Activated T-cell treated with anti-CD3 and anti-CD28 coated beads, Interleukin-2, amount 50 U/mL, for 24 hours (primary cell): ENCODE data around the gene NSG2.
"Not testable (repeated sequence)": the region's sequence is repeated elsewhere in the genome, so short reads cannot be mapped to it uniquely, and the experiment has no call there.

Source experiments
- DNase-seq: peaks from one replicate; pipeline ENCODE4 v3.0.0-alpha.2; 2020
- H3K27ac Mint-ChIP-seq: 2 replicates; pipeline ENCODE4 v1.8.0; 2020; ENCODE audit warnings: mild to moderate bottlenecking, mixed read lengths
- H3K27me3 Mint-ChIP-seq: 2 replicates; pipeline ENCODE4 v1.8.0; 2020; ENCODE audit warnings: mixed read lengths
- H3K36me3 Mint-ChIP-seq: 2 replicates; pipeline ENCODE4 v1.8.0; 2020; ENCODE audit warnings: low read depth, mixed read lengths
- H3K4me1 Mint-ChIP-seq: 2 replicates; pipeline ENCODE4 v1.8.0; 2020; ENCODE audit warnings: low read depth, mixed read lengths
- H3K4me3 Mint-ChIP-seq: 2 replicates; pipeline ENCODE4 v1.8.0; 2020; ENCODE audit warnings: mild to moderate bottlenecking, moderate library complexity, mixed read lengths
- H3K9me3 Mint-ChIP-seq: 2 replicates; pipeline ENCODE4 v1.8.0; 2020; ENCODE audit warnings: mixed read lengths

The NSG2 gene

DNA sequence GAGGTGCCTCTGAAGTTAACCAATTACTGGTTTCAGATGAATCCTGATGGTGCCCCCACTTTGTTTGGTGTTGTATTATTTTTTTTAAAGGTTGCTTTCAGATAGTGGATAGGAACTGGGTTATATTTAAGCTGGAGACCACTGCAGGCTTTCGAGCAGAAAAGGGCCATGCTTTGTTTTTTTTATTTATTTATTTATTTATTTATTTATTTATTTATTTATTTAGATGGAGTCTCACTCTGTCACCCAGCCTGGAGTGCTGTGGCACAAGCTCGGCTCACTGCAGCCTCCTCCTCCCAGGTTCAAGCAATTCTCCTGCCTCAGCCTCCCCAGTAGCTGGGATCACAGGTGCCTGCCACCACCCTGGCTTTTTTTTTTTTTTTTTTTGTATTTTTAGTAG, 57.1 kb downstream of the NSG2 start:
- H3K9me3 Mint-ChIP-seq, H3K27me3 Mint-ChIP-seq, H3K27ac Mint-ChIP-seq, H3K4me3 Mint-ChIP-seq, DNase-seq, H3K4me1 Mint-ChIP-seq, H3K36me3 Mint-ChIP-seq: not testable (repeated sequence)

DNA sequence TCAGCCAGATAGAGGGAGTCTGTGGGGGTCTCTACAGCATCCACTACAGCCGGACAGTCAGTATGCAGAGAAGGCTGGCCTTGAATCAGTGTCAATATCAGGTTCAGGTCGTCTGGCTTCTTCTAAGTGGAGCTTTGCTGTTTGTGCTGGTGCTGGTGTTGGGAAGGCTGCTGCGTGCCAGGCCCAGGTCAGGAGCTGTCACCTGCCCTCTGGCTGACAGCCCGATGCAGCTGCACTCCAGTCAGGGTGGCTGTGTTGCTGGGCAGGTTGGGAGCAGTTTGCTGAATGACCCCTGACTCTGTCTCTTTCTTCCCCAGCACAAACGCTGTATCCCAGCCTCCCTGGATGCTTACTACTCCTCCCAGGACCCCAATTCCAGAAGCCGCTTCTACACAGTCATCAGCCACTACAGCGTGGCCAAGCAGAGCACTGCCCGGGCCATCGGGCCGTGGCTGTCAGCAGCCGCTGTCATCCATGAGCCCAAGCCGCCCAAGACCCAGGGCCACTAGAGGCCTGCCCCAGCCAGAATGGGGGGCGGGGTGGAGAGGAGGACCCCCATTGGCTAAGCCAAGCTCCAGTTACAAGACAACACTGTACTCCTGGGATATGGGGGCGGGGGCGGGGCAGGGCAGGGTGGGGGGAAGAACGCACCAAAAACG, 61.6 kb downstream of the NSG2 start:
- H3K36me3 Mint-ChIP-seq, result no peaks in the 10 kb centered on the region
- H3K4me1 Mint-ChIP-seq, result no peaks in the 10 kb centered on the region
- no peak for DNase-seq
- H3K4me3 Mint-ChIP-seq, result no peak overlapping the region
- no peaks in the 10 kb centered on the region for H3K9me3 Mint-ChIP-seq
- H3K27ac Mint-ChIP-seq, result no peak overlapping the region
- peaks cover 3% of the 10 kb centered on the region for H3K27me3 Mint-ChIP-seq

DNA sequence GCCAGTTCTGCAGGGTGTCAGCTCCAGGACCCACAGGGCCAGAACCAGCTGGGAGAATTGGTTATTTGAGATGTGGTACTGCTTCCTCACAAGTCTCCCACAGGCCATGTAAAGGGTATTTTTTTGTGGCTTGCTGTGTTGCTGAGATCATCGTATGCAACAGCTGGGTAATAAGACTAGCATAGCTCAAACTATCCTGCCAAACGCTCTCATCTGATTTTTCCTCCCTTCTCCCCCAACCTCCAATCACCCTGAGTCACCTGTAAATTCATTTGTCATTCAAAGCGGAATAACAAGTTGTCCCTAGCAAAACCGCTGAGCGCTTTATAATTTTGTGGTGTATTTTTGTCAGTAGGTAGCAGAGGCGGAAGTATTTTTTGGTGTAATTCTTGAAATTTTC, 63.2 kb downstream of the NSG2 start:
- H3K36me3 Mint-ChIP-seq, result no peaks in the 10 kb centered on the region
- H3K9me3 Mint-ChIP-seq, result no peaks in the 10 kb centered on the region

DNA sequence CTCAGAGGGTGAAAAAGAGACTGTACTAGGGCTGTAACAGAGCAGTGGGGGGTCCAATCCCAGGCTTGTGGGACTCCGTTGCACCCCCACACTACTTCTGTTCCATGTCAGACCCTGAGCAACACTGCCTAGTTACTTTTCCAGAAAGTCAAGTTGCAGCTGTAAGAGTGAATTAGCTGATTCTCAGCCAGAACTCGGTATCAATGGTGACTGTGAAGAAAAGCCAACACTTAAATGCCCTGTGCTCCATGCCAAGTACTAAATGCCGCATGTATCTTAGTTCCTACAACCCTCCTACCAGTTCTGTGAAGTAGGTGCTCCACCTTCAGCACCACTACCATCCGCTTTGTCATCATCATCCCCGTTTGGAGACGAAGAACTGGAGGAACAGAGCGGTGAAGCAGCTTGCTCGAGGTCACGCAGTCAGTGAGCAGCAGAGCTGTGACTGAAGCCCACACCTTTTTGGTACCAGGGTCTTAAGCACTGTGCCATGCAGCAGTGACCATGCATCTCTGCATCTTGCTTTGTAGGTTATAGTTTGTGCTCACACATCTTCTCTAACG, 64.3 kb downstream of the NSG2 start:
- Mint-ChIP-seq H3K4me3 (no peak overlapping the region), H3K36me3 (no peaks in the 10 kb centered on the region), H3K4me1 (no peaks in the 10 kb centered on the region), H3K9me3 (no peaks in the 10 kb centered on the region), H3K27me3 (peaks cover 3% of the 10 kb centered on the region), H3K27ac (no peak overlapping the region)
- no peak for DNase-seq

More for the DNA sequence above, 63.2 kb downstream of the NSG2 start:
- peaks cover 3% of the 10 kb centered on the region for H3K27me3 Mint-ChIP-seq
- no peak overlapping the region for H3K4me3 Mint-ChIP-seq
- no peaks in the 10 kb centered on the region for H3K4me1 Mint-ChIP-seq
- no peak for DNase-seq
- no peak overlapping the region for H3K27ac Mint-ChIP-seq

DNA sequence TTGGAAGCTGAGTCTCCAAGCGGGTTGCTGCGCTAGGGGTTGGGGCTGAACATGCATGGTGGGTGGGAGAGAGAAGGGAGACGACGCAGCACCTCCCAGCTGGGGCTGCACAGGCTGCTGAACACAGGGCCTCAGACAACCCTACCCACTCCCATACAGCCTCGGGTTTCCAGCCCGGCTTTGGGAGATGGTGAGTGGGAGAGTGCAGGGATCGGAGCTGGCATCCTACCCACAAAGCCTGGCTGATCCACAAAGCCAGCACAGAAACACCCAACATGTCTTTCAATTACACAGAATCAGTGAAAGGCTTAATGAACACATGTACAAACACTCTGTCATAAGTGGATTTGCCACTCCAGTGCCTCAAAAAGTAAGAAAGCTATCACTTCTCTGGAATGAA, 64.8 kb downstream of the NSG2 start:
- Mint-ChIP-seq H3K36me3 (no peaks in the 10 kb centered on the region), H3K4me3 (no peak overlapping the region), H3K27me3 (peaks cover 3% of the 10 kb centered on the region), H3K27ac (no peak overlapping the region), H3K4me1 (no peaks in the 10 kb centered on the region), H3K9me3 (no peaks in the 10 kb centered on the region)
- DNase-seq, result no peak

DNA sequence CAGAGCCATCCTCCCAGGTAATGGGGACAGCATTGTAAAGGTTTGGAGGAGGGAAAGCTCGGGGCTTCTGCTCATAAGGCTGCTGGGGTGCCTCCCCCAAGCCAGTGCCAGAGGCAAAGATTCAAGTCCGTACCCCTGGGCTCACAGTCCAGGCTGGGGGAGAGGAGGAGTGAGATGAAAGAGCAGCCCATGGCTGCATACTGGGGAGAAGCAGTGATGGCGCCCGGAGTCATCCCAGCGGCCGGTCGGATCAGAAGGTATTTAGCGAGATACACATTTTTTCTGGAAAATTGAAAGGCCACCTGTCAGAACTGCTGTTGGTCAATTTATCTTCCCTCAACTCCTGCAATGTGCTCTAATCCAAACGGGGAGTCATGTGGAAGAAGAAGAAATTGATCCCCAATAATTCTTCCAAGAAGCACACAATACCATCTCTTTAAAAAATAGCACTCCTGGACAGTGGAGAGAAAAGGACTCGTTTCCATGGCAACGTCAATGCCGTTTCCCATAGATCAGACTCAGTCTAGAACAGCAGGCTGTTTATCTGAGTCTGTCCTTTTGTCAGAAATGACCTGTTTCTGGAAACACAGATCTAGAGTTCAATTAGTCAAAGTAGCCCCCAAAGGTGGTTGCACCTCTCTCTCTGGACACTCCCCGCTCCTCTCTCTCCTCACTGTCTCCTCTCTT, 65.9 kb downstream of the NSG2 start:
- Mint-ChIP-seq H3K27me3 (peaks cover 5% of the 10 kb centered on the region), H3K27ac (no peak overlapping the region)

DNA sequence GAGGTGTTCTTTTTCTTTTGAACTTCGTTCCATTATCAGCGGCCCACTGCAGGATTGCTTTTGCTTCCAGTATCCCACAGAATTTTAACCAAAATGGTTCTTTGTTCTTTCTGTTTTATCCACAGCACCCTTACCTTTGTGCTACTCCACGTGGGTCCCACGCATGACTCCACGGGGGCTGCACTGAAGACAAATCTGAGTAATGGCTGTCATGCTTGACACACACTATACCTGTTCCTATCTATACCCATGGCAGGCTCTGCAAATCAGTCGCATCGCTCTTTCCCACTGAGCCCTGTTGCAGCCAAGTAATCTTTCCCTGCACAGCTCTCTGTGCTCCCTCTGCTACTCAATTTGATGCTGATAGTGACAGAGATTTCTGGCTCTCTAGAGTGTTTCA, 69.7 kb downstream of the NSG2 start:
- H3K27ac Mint-ChIP-seq, result no peak overlapping the region
- H3K4me1 Mint-ChIP-seq, result no peaks in the 10 kb centered on the region
- no peaks in the 10 kb centered on the region for H3K36me3 Mint-ChIP-seq
- peaks cover 2% of the 10 kb centered on the region for H3K27me3 Mint-ChIP-seq
- H3K4me3 Mint-ChIP-seq, result no peak overlapping the region
- H3K9me3 Mint-ChIP-seq, result no peaks in the 10 kb centered on the region
- DNase-seq, result no peak

More for the DNA sequence above, 65.9 kb downstream of the NSG2 start:
- Mint-ChIP-seq H3K4me3 (no peak overlapping the region), H3K9me3 (no peaks in the 10 kb centered on the region), H3K4me1 (no peaks in the 10 kb centered on the region), H3K36me3 (no peaks in the 10 kb centered on the region)
- DNase-seq, result no peak

DNA sequence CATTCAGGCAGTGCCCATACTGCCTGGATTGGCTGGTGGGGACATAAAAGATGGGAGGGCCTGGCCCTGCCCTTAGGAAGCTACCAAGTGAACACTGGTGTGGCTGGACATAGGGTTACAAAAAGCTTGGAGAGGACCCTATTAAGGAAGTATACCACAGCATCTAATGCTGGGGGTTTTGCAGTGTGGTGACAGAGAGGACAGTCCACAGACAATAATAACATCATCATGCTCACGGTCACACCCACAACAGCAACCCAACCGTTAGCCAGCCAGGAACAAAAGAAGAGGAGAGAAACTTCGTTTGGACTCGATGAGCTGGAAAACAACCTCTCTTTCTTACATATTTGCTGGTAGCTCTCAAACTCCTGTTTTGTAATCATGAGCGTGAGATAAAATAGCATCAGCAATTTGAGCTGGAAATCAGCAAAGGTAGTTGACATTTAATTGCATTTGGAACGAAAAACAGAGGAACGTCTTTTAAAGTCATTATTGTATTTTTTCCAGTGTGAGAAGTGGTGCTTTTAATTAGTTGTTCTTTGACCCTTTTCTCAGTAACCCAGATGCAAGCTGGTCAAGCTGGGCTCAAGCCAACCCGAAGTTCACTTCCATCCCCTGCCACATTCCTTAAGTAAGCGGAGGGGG, 73.4 kb downstream of the NSG2 start:
- Mint-ChIP-seq H3K4me1 (no peaks in the 10 kb centered on the region), H3K4me3 (no peak overlapping the region)

DNA sequence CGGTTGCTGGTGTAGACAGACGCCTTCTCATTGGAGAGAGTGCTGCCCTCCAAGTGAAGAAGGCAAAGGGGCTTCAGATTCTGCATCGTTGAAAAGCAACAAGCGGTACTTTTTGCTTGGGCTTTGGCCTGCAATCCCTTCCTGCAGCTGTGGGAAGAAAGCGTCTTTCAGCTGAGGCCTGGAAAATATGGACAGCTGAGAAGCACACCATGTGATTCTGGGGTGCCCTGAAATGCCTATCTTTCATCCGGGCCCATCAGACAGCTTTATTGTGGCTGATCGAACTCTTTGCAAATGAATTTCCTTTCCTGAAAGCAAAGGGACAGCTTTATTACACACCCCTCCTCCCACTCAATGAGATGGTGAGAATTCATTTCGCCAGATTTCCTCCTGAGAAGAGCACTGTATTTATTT, 74.0 kb downstream of the NSG2 start:
- Mint-ChIP-seq H3K9me3 (peaks cover 5% of the 10 kb centered on the region), H3K36me3 (no peaks in the 10 kb centered on the region), H3K4me3 (no peak overlapping the region), H3K27me3 (peaks cover 2% of the 10 kb centered on the region), H3K4me1 (no peaks in the 10 kb centered on the region), H3K27ac (no peak overlapping the region)
- no peak for DNase-seq

More for the DNA sequence above, 73.4 kb downstream of the NSG2 start:
- H3K36me3 Mint-ChIP-seq, result no peaks in the 10 kb centered on the region
- peaks cover 5% of the 10 kb centered on the region for H3K9me3 Mint-ChIP-seq
- H3K27me3 Mint-ChIP-seq, result peaks cover 2% of the 10 kb centered on the region
- DNase-seq, result no peak
- H3K27ac Mint-ChIP-seq, result no peak overlapping the region

DNA sequence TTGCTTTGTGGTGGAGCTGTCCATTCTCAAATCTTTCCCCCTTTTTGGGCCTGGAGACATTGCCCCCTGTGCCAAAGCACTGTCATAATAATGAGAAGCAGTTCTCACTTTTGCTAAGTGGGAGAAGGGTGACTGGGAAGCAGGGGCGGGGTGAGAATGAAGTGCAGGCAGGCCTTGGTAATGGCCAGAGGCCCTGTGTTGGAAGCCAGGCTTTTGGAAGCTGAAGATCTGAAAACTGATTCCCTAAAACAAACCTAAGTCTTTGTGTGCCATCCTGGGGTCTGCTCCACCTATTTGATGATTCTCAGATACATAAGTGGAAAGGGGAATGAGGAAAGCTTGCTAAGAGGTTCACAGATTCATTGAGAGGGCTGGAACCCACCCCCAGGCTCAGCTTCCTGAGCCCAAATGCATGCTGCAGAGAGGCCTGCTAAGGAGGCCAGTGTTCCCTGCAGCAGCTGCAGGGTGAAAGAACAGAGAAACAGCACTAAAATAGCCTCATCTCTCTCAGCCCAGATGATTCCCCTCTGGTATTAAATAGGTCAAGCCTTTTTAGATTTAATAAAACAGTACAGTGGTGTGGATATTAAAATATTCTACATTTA, 75.0 kb downstream of the NSG2 start:
- Mint-ChIP-seq H3K36me3 (no peaks in the 10 kb centered on the region), H3K4me1 (no peaks in the 10 kb centered on the region), H3K4me3 (no peak overlapping the region), H3K27me3 (peaks cover under 1% of the 10 kb centered on the region), H3K9me3 (peaks cover 5% of the 10 kb centered on the region), H3K27ac (no peak overlapping the region)
- no peak for DNase-seq

DNA sequence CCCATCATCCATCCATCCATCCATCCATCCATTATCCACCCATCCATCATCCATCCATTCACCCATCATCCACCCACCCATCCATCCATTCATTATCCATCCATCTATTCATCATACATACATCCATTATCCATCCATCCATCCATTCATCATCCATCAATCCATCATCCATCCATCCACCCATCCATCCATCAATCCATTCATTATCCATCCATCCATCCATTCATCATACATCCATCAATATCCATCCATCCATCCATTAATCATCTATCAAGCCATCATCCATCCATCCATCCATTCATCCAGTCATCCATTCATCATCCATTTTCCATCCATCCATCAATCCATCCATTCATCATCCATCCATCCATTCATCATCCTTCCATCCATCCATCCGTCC, 89.0 kb downstream of the NSG2 start:
- no peak overlapping the region for H3K27ac Mint-ChIP-seq
- no peaks in the 10 kb centered on the region for H3K36me3 Mint-ChIP-seq
- no peak overlapping the region for H3K4me3 Mint-ChIP-seq
- DNase-seq, result no peak
- H3K4me1 Mint-ChIP-seq, result no peaks in the 10 kb centered on the region
- no peaks in the 10 kb centered on the region for H3K27me3 Mint-ChIP-seq
- H3K9me3 Mint-ChIP-seq, result no peaks in the 10 kb centered on the region

DNA sequence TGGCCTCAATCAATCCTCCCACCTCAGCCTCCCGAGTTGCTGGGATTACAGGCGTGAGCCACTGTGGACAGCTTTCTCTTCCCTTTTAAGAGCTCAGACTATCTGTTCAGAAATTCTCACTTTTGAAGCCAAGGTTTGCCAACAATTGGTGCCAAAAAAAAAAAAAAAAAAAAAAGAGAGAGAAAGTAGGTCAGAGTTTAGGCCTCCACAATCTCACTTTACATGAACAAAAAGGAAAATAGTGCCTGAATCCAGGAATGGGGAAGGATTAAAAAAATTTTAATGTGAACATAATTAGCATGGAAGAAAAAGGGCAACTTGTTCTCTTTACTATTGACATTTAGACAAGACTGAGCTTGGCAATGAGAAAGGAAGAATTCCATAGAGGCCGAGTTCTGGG, 94.1 kb downstream of the NSG2 start:
- no peaks in the 10 kb centered on the region for H3K36me3 Mint-ChIP-seq
- H3K27ac Mint-ChIP-seq, result no peak overlapping the region
- no peaks in the 10 kb centered on the region for H3K4me1 Mint-ChIP-seq
- DNase-seq, result no peak
- H3K27me3 Mint-ChIP-seq, result no peaks in the 10 kb centered on the region
- H3K4me3 Mint-ChIP-seq, result no peak overlapping the region
- no peaks in the 10 kb centered on the region for H3K9me3 Mint-ChIP-seq

DNA sequence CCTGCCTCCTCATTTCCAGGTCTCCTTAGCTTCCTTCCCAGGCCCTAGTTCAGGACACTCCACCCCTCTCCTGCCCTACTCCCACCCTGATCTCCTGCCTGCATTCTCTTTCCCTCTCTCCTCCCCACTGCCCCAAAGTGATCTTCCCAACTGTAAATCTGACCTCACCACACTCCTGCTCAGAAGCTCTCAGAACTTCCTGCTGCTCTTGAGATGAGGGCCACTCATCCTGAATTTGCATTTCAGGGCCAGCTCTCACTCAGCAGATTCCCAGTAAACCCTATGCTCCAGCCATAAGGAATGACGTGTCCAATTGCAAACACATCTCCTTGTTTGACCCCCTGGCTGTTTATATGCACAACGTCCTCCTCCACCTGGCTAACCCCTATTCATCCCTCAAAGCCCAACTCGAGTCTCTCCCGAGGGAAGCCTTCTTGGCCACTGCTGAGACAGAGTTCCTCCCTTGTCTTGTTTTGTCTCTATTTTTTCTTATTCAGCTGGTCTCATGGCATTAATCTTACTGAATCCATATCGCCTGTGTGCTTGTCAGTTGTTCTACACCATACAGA, 95.0 kb downstream of the NSG2 start:
- Mint-ChIP-seq H3K36me3 (no peaks in the 10 kb centered on the region), H3K4me3 (no peak overlapping the region), H3K9me3 (no peaks in the 10 kb centered on the region), H3K27me3 (no peaks in the 10 kb centered on the region), H3K4me1 (no peaks in the 10 kb centered on the region), H3K27ac (no peak overlapping the region)
- no peak for DNase-seq

DNA sequence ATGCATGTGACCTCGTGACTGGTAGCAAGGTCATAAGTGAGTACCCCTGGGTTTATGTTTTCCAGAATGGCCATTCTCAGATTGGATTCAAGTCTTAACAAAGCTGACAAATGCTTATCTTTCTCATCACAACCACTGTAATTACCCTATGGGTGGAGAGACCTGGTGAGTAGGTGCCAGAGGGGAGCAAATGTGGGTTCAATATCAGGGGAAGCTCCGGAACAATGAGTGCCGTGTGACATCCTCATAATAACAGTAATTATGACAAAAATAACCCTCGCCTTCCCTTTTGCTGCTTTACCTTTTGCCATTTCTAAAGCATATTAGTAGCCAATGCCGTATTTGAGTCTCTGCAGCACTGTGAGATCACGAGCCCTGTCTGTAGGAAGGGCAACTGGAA, 95.9 kb downstream of the NSG2 start:
- H3K4me1 Mint-ChIP-seq, result peaks cover 1% of the 10 kb centered on the region
- H3K27me3 Mint-ChIP-seq, result no peaks in the 10 kb centered on the region
- H3K36me3 Mint-ChIP-seq, result no peaks in the 10 kb centered on the region
- H3K4me3 Mint-ChIP-seq, result no peak overlapping the region
- no peak for DNase-seq
- H3K27ac Mint-ChIP-seq, result no peak overlapping the region
- no peaks in the 10 kb centered on the region for H3K9me3 Mint-ChIP-seq
